ENCODE data around the gene UST.

DNA sequence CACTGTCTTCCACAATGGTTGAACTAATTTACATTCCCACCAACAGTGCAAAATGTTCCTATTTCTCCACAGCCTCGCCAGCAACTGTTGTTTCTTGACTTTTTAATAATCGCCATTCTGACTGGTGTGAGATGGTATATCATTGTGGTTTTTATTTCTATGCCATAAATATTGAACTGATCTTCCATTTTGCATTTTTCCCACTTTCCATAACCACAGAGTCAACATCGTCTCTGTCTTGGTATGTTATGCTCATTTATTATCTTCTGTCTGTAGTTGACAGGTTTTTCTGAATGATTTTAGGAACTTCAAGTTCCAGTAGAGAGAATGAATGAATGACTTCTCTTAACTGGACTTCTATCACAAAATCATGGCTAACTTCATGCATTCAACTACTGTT lies 259.8 kb downstream of the UST start:
- TF ChIP-seq, protein P1, sequence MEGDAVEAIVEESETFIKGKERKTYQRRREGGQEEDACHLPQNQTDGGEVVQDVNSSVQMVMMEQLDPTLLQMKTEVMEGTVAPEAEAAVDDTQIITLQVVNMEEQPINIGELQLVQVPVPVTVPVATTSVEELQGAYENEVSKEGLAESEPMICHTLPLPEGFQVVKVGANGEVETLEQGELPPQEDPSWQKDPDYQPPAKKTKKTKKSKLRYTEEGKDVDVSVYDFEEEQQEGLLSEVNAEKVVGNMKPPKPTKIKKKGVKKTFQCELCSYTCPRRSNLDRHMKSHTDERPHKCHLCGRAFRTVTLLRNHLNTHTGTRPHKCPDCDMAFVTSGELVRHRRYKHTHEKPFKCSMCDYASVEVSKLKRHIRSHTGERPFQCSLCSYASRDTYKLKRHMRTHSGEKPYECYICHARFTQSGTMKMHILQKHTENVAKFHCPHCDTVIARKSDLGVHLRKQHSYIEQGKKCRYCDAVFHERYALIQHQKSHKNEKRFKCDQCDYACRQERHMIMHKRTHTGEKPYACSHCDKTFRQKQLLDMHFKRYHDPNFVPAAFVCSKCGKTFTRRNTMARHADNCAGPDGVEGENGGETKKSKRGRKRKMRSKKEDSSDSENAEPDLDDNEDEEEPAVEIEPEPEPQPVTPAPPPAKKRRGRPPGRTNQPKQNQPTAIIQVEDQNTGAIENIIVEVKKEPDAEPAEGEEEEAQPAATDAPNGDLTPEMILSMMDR (IDR thresholded peaks at IDR 0.05), result no peak
- TF ChIP-seq EZH2 (IDR thresholded peaks at IDR 0.05; ENCODE audit: borderline replicate concordance, insufficient read depth, low read depth, low read length, poor library complexity, severe bottlenecking), result no peak
